Choroid plexus epithelial cell (primary cell): ENCODE measurements around the gene KCNS3.

Experiments used
- DNase-seq: peaks from one replicate; pipeline ENCODE4 v3.0.0-alpha.2; 2010; ENCODE audit warnings: low read depth
- H3K4me3 ChIP-seq: 2 replicates; pipeline ENCODE4 v1.5.1; 2011; ENCODE audit warnings: low read depth, mild to moderate bottlenecking, control low read depth, low read length, moderate library complexity
- TF ChIP-seq, protein P1 (sequence below): conservative IDR thresholded peaks from 2 replicates; pipeline ENCODE4 v1.5.1; 2011; ENCODE audit warnings: low read depth, mild to moderate bottlenecking, control low read depth, inconsistent platforms, low read length, moderate library complexity

The KCNS3 gene

DNA sequence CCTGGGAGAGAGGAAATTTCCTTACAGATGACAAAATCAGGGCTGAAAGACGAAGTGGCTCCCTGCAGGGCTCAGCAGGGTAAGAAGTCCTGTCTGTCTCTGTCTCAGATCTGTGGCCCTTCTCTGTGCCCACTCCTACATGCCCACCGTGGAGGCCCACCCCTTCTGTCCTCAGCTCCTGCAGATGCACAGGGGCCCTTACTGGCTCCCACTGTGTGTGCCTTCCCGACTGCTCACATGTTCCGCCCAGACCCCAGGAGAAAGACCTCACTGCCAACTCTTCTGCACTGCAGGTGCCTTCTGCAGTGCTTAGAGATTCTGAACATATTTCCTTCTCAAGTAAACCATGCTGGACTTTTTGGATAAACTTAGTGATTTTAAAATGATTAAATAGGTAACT is 1.9 kb upstream of the KCNS3 start:
- TF ChIP-seq, protein P1, sequence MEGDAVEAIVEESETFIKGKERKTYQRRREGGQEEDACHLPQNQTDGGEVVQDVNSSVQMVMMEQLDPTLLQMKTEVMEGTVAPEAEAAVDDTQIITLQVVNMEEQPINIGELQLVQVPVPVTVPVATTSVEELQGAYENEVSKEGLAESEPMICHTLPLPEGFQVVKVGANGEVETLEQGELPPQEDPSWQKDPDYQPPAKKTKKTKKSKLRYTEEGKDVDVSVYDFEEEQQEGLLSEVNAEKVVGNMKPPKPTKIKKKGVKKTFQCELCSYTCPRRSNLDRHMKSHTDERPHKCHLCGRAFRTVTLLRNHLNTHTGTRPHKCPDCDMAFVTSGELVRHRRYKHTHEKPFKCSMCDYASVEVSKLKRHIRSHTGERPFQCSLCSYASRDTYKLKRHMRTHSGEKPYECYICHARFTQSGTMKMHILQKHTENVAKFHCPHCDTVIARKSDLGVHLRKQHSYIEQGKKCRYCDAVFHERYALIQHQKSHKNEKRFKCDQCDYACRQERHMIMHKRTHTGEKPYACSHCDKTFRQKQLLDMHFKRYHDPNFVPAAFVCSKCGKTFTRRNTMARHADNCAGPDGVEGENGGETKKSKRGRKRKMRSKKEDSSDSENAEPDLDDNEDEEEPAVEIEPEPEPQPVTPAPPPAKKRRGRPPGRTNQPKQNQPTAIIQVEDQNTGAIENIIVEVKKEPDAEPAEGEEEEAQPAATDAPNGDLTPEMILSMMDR: no peak
- no peak overlapping the region for H3K4me3 ChIP-seq
- DNase-seq: no peak

DNA sequence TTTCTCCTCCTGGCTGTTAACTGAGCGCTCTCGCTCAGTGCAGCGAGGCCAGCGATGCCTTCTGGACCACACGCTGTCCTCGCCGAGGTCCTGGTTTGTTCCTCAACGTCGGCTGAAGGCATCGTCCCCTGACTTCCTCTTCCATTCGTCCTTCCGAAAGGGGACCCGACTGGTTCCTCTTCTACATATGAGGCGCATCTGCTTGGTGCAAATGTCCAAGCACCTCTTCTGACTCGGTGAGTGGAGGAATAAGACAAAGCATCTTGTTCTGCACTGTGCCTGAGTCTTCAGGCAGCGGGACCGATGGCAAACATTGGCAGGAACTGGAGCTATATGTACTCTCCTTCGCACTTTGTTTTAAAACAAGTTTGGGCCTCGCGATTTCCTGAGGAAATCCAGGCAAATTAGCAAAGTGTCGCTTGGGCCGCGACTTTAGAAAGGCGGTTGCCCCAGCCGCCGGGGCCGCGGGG is 621 bp upstream of the KCNS3 start:
- TF ChIP-seq, protein P1: no peak
- peak overlapping the region; percentile 47 for H3K4me3 ChIP-seq
- DNase-seq: no peak

GRCh38 chr2:17879137-17879912 is 858 bp downstream of the KCNS3 start:
- peak; percentile 35 for DNase-seq
- TF ChIP-seq, protein P1: peak; percentile 33
- H3K4me3 ChIP-seq: peak overlapping the region; percentile 57

GRCh38 chr2:17879913-17880274 is 1.4 kb downstream of the KCNS3 start:
- DNase-seq: no peak
- TF ChIP-seq, protein P1: no peak
- H3K4me3 ChIP-seq: no peak overlapping the region

DNA sequence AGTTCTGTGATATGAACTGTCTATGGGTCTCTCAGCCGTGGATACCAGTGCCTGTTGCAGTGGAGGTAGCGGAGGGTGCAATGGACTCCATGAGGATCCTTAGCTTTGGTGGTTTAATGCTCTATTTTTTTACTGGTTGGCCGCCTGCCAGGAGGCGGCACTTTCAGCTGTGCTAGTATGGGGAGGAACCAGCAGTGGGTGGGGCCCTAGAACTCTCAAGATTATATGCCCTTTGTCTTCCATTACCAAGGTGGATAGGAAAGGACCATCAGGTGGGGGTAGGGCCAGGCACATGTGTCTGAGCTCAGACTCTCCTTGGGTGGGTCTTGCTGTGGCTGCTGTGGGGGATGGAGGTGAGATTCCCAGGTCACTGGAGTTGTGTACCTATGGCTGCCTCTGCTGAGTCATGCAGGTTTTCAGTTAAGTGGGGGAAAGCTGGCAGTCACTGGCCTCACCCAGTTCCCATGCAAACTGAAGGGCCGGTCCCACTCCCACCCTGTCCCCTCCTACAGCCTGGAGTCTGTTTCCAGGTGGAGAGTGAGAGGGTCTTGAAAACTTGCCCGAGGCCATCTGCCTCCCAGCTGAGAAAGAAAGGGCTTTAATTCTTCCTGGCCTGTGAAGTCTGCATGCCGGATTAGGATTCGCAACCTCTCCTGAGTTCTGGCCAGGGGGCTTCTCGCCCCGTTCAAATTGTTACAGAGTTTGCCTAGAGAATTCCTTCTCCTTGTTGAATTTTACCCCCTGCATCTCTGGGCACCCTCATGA is 14.5 kb downstream of the KCNS3 start:
- TF ChIP-seq, protein P1: no peak
- no peak for DNase-seq
- H3K4me3 ChIP-seq: no peak overlapping the region

DNA sequence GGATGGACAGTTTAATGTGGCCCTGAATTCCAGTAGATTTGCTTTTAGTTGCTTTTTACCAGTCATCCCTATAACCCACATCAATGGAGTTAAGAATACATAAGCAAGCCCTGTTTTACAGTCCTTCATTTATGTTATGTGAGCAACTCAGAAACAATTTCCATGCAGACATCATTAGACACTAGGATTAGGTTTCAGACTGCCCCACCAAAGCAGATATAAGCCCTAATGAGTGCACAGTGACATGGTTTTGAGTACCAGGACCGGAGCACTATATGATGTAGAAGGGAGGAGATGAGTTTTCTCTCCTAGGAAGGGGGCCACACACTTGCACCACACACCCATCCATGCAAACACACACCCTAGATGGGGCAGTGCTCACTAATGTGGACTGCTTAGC is 15.5 kb downstream of the KCNS3 start:
- DNase-seq: no peak
- TF ChIP-seq, protein P1: no peak

More for the DNA sequence above, 15.5 kb downstream of the KCNS3 start:
- H3K4me3 ChIP-seq: no peak overlapping the region
